Measurements from ENCODE around the gene INF2. TPM values are rescaled to one million over a fixed set of nuclear protein-coding genes. Genes with fewer than 3 reads are reported as not detected.
"Not testable (repeated sequence)": the region's sequence is repeated elsewhere in the genome, so short reads cannot be mapped to it uniquely, and the experiment has no call there.

Gene INF2
- total RNA-seq, 2 donors from 2014 or later = 162 to 264 TPM

DNA sequence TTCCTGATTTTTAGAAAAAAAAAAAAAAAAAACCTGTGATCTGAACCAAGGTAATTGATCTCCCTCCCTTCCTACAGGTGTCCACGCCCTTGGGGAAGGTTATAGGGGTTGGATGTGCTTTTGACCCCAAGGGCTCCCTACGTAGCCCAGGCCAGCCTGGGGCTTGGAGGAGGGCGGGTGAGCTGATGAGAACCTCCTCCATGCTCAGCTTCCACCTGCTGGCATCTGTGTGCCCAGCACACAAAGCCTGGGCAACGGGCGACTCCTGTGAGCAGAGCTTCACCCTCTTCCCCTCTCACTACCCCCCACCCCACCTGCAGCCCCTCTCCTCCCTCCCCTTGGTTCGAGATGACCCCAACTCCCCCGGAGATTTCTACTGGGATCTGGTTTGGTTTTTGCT, 25.3 kb upstream of the INF2 start:
- intact Hi-C loops (cut with DNase I) = no loop called here

DNA sequence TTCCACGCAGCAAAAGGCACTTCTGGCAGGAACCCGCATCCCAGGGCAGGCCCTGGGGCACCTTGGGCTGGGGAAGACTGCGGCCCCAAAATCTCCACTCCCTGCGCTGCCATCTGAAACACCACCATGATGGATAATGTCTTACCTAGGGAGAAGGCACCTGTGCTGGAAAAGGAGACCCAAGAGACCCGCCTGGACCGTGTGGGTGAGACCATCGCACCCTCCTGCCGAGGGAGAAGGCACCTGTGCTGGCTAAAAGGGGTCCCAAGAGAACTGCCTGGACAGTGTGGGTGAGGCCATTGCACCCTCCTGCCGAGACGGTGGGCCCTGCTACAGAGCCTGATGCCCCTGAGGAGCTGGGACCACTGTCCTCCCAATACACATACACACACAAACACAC, 24.8 kb upstream of the INF2 start:
- Histone ChIP-seq H3K9me3 (no peaks in the 10 kb centered on the region), H3K4me3 (no peak overlapping the region), H3K27me3 (peaks cover 9% of the 10 kb centered on the region), H3K4me1 (peaks cover 6% of the 10 kb centered on the region), H3K27ac (no peak overlapping the region), H3K9ac (ENCODE audit: low read depth in 2 of 2, low read length in 2 of 2) (no peak overlapping the region), H3K36me3 (no peaks in the 10 kb centered on the region)
- intact Hi-C loops (cut with DNase I) = no loop called here
- no peak for DNase-seq
- TF ChIP-seq, protein P1, sequence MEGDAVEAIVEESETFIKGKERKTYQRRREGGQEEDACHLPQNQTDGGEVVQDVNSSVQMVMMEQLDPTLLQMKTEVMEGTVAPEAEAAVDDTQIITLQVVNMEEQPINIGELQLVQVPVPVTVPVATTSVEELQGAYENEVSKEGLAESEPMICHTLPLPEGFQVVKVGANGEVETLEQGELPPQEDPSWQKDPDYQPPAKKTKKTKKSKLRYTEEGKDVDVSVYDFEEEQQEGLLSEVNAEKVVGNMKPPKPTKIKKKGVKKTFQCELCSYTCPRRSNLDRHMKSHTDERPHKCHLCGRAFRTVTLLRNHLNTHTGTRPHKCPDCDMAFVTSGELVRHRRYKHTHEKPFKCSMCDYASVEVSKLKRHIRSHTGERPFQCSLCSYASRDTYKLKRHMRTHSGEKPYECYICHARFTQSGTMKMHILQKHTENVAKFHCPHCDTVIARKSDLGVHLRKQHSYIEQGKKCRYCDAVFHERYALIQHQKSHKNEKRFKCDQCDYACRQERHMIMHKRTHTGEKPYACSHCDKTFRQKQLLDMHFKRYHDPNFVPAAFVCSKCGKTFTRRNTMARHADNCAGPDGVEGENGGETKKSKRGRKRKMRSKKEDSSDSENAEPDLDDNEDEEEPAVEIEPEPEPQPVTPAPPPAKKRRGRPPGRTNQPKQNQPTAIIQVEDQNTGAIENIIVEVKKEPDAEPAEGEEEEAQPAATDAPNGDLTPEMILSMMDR (IDR thresholded peaks at IDR 0.05) = no peak

More for the DNA sequence above, 25.3 kb upstream of the INF2 start:
- peaks cover 9% of the 10 kb centered on the region for H3K27me3 ChIP-seq
- TF ChIP-seq, protein P1 (IDR thresholded peaks at IDR 0.05) = no peak
- no peak overlapping the region for H3K27ac ChIP-seq
- no peaks in the 10 kb centered on the region for H3K9me3 ChIP-seq
- H3K4me1 ChIP-seq = peaks cover 6% of the 10 kb centered on the region
- H3K4me3 ChIP-seq = no peak overlapping the region
- no peak overlapping the region for H3K9ac ChIP-seq (ENCODE audit: low read depth in 2 of 2, low read length in 2 of 2)
- no peaks in the 10 kb centered on the region for H3K36me3 ChIP-seq
- no peak for DNase-seq

DNA sequence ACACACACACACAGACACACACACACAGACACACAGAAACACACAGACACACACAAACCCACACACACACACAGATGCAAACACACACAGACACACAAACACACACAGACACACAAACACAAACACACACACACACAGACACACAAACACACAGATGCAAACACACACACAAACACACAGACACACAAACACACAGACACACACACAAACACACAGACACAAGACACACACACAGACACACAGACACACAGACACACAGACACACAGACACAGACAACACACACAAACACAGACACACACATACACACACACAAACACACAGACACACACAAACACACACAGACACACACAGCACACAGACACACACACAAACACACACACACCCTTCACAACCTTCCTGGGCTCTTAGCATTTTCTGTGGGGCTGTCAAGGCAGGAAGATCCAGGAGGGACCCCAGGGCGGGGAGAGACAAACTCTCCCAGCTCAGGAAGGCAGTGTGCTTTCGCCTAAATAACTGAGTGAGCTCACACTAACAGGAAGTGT, 24.2 kb upstream of the INF2 start:
- Histone ChIP-seq H3K36me3 (no peaks in the 10 kb centered on the region), H3K4me1 (peaks cover 6% of the 10 kb centered on the region), H3K4me3 (no peak overlapping the region), H3K9me3 (no peaks in the 10 kb centered on the region), H3K27ac (no peak overlapping the region), H3K9ac (ENCODE audit: low read depth in 2 of 2, low read length in 2 of 2) (peak overlapping the region in 1 of 2 donors; percentile 14), H3K27me3 (peaks cover 6% of the 10 kb centered on the region)
- intact Hi-C loops (cut with DNase I) = loop anchor here (1.0 kb wide), 1 partner anchor 43 kb away; no protein-coding TSS in a partner anchor
- TF ChIP-seq, protein P1 (IDR thresholded peaks at IDR 0.05) = no peak
- DNase-seq = no peak

DNA sequence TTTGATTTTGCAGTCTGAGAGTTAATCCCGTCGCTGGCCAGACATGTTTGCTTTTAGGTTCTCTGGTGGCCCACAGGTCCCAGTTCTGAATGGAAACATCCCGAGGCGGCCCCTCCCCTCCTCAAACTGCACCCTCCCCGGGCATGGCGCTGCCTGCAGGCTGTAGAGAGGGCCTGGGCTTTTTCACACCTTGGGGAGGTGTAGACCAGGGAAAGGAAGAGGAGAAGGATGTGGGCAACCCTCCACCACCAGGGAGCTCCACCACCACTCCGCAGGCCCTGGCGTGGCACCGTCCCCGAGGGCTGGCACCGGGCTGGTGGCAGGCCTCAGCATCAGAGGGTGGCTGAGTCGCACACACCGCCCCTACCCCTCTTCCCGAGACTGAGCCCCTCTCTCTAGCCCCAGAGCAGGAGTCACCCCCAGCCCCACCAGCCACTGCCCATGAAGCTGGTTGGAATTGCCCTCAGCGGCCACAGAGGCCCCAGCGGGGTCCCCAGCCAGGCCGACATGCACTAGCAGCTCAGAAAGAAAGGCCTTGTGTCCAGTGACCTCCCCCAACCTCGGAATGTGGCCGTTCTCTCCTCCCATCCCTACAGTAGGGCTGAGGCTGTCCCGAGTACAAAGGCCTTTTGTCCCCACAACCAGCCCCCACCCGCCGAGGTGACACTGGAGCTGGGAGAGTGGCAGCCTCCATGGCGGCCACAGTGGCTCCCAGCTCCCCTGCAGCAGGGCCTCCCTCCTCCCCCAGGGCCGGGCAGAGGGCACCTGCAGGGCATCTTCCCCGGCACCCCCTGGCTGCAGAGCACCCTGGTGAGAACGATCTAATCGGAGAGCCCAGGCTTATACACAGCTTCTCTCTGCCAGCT, 23.5 kb upstream of the INF2 start:
- peak; percentile 64 for DNase-seq
- no peaks in the 10 kb centered on the region for H3K9me3 ChIP-seq
- H3K27ac ChIP-seq = no peak overlapping the region
- peaks cover 6% of the 10 kb centered on the region for H3K4me1 ChIP-seq
- peak overlapping the region in 1 of 2 donors; percentile 14 for H3K9ac ChIP-seq (ENCODE audit: low read depth in 2 of 2, low read length in 2 of 2)
- intact Hi-C loops (cut with DNase I) = loop anchor here (1.0 kb wide), 1 partner anchor 42 kb away; no protein-coding TSS in a partner anchor
- H3K4me3 ChIP-seq = no peak overlapping the region
- H3K27me3 ChIP-seq = no peaks in the 10 kb centered on the region
- H3K36me3 ChIP-seq = no peaks in the 10 kb centered on the region
- TF ChIP-seq, protein P1 (IDR thresholded peaks at IDR 0.05) = peak; percentile 46

DNA sequence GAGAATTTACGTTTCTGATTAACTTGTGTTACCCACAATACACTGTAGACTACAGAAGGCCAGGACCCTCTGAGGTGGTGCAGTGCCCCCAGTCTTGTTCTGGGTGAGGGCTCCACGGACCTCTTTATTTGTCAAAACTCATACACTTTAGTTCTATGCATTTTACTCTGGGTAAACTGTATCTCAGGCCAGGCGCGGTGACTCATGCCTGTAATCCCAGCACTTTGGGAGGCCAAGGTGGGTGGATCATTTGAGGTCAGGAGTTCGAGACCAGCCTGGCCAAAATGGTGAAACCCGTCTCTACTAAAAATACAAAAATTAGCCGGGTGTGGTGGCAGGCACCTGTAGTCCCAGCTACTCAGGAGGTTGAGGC, 22.9 kb upstream of the INF2 start:
- H3K4me1 ChIP-seq; H3K4me3 ChIP-seq; H3K9ac ChIP-seq (ENCODE audit: low read depth in 2 of 2, low read length in 2 of 2); DNase-seq; H3K9me3 ChIP-seq; H3K27me3 ChIP-seq; H3K36me3 ChIP-seq; intact Hi-C loops (cut with DNase I); H3K27ac ChIP-seq: not testable (repeated sequence)

DNA sequence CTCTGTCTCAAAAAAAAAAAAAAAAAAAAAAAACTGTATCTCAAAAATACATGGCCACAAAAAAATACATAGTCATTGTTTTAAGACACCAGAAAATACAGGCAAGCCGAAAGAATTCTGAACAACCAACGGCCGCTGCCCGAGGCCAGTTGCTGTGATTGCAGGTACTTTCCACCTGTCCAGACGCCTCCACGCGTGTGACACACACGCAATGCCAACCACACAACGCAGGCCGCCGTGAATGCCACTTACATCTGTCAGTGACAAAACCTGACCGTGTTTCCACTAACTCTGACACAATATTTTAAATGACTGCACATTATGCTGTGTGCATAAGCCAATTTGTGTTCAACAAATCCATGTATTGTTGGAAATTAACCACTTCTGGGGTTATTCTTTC, 22.4 kb upstream of the INF2 start:
- H3K9ac ChIP-seq (ENCODE audit: low read depth in 2 of 2, low read length in 2 of 2) = no peak overlapping the region
- TF ChIP-seq, protein P1 (IDR thresholded peaks at IDR 0.05) = no peak
- intact Hi-C loops (cut with DNase I) = no loop called here

More for the DNA sequence above, 22.4 kb upstream of the INF2 start:
- no peak overlapping the region for H3K27ac ChIP-seq
- no peaks in the 10 kb centered on the region for H3K27me3 ChIP-seq
- no peaks in the 10 kb centered on the region for H3K36me3 ChIP-seq
- no peak for DNase-seq
- no peaks in the 10 kb centered on the region for H3K9me3 ChIP-seq
- peaks cover 6% of the 10 kb centered on the region for H3K4me1 ChIP-seq
- H3K4me3 ChIP-seq = no peak overlapping the region
